Mesothelial cell of epicardium (in vitro differentiated cells): Measurements from ENCODE around the gene VIPR1. TPM values are rescaled to one million over a fixed set of nuclear protein-coding genes. Genes with fewer than 3 reads are reported as not detected.

ENCODE experiments used
- DNase-seq, 2 experiments: peaks; one replicate each; pipeline ENCODE4 v3.0.0; 2021; ENCODE audit warnings: low spot score in 2 of 2; ENCODE audit not compliant: unreplicated experiment in 2 of 2
- H3K27ac Mint-ChIP-seq: 2 replicates; pipeline ENCODE4 v1.8.0; 2021; ENCODE audit warnings: mixed read lengths
- H3K27me3 Mint-ChIP-seq: 2 replicates; pipeline ENCODE4 v1.8.0; 2021; ENCODE audit warnings: low read depth, mixed read lengths
- H3K36me3 Mint-ChIP-seq: 2 replicates; pipeline ENCODE4 v1.8.0; 2021; ENCODE audit warnings: mixed read lengths
- H3K4me1 Mint-ChIP-seq: 2 replicates; pipeline ENCODE4 v1.8.0; 2021; ENCODE audit warnings: mixed read lengths
- H3K4me3 Mint-ChIP-seq: 2 replicates; pipeline ENCODE4 v1.8.0; 2021; ENCODE audit warnings: mild to moderate bottlenecking, moderate library complexity, mixed read lengths
- H3K9me3 Mint-ChIP-seq: 2 replicates; pipeline ENCODE4 v1.8.0; 2021; ENCODE audit warnings: mixed read lengths
- total RNA-seq: library from RNA; stranded (reverse); gene quantifications from 3 replicates; pipeline ENCODE4 v1.2.1, GENCODE V29; 2021
- TF ChIP-seq, protein P1 (sequence below): fragments of 200-600 bp; sonication (generic); IDR thresholded peaks from one replicate; pipeline ENCODE4 v1.5.0; 2021; ENCODE audit warnings: antibody characterized with exemption; ENCODE audit not compliant: unreplicated experiment

Gene VIPR1
- total RNA-seq, 1 donor from 2014 or later, result 2.3 TPM

DNA sequence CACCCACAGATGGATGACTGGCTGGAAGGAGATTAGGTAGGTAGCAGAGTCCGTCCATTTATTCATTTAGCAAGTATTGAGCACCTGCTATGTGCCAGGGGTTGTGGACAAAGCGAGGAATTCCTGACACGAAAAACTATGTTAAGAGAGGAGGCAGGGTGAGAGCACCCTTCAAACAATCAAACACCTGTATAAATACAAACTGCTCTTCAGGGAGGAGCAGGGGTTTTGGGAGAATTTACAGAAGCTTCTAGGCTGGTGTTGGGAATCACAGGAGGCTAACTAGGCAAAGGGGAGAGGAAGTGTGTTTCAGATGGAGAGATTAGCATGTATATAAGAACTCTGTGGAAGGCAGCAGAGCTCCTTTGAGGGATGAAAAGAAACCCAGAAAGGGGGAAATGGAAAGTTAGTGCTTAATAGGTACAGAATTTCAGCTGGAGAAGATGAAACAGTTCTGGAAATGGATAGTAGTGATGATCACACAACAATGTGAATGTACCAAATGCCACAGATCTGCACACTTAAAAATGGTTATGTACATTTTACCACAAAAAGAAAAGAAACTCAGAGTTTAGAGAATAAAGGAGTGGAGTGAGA is 80.1 kb downstream of the VIPR1 start:
- H3K4me3 Mint-ChIP-seq, result peak overlapping the region; percentile 85
- peaks cover 4% of the 10 kb centered on the region for H3K9me3 Mint-ChIP-seq
- H3K27ac Mint-ChIP-seq, result peak overlapping the region; percentile 32
- TF ChIP-seq, protein P1, sequence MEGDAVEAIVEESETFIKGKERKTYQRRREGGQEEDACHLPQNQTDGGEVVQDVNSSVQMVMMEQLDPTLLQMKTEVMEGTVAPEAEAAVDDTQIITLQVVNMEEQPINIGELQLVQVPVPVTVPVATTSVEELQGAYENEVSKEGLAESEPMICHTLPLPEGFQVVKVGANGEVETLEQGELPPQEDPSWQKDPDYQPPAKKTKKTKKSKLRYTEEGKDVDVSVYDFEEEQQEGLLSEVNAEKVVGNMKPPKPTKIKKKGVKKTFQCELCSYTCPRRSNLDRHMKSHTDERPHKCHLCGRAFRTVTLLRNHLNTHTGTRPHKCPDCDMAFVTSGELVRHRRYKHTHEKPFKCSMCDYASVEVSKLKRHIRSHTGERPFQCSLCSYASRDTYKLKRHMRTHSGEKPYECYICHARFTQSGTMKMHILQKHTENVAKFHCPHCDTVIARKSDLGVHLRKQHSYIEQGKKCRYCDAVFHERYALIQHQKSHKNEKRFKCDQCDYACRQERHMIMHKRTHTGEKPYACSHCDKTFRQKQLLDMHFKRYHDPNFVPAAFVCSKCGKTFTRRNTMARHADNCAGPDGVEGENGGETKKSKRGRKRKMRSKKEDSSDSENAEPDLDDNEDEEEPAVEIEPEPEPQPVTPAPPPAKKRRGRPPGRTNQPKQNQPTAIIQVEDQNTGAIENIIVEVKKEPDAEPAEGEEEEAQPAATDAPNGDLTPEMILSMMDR, result no peak
- no peaks in the 10 kb centered on the region for H3K27me3 Mint-ChIP-seq
- DNase-seq, result no peak
- peaks cover 26% of the 10 kb centered on the region for H3K4me1 Mint-ChIP-seq
- peaks cover 6% of the 10 kb centered on the region for H3K36me3 Mint-ChIP-seq

Other genes with a start within 250 kb of the VIPR1 start
- not detected in 3 replicates for gene CCK, start 236.5 kb upstream of the VIPR1 start, total RNA-seq
- not detected in 3 replicates for gene LYZL4, start 92.0 kb upstream of the VIPR1 start, total RNA-seq
- 39.6 to 44.7 TPM (median 42.6 TPM) in 3 replicates for gene SEC22C, start 79.3 kb downstream of the VIPR1 start, total RNA-seq
- gene SS18L2, start 88.2 kb downstream of the VIPR1 start, total RNA-seq, result 19.1 to 21.0 TPM (median 19.6 TPM) in 3 replicates
- 185 to 201 TPM (median 192 TPM) in 3 replicates for gene NKTR, start 98.0 kb downstream of the VIPR1 start, total RNA-seq
- 22.4 to 23.6 TPM (median 23.0 TPM) in 3 replicates for gene ZBTB47, start 151.1 kb downstream of the VIPR1 start, total RNA-seq
- gene KLHL40, start 182.9 kb downstream of the VIPR1 start, total RNA-seq, result not detected in 3 replicates
- not detected in 3 replicates for gene HHATL, start 200.2 kb downstream of the VIPR1 start, total RNA-seq